ENCODE data around the gene DDX24.
"Not testable (repeated sequence)": the region's sequence is repeated elsewhere in the genome, so short reads cannot be mapped to it uniquely, and the experiment has no call there.

Gene DDX24

GRCh38 chr14:94097091-94097490 is 16.1 kb upstream of the DDX24 start:
- Histone ChIP-seq H3K4me3 (ENCODE audit: low read length) (no peak overlapping the region), H3K9ac (ENCODE audit: low read length) (no peak overlapping the region), H3K36me3 (ENCODE audit: control insufficient read depth, insufficient read depth, low read length) (no peaks in the 10 kb centered on the region), H3K4me1 (ENCODE audit: control insufficient read depth, insufficient read depth, low read length) (peaks cover 3% of the 10 kb centered on the region), H3K27me3 (ENCODE audit: control insufficient read depth, insufficient read depth, low read length) (no peaks in the 10 kb centered on the region), H3K9me3 (ENCODE audit: control insufficient read depth, low read length) (no peaks in the 10 kb centered on the region)

DNA sequence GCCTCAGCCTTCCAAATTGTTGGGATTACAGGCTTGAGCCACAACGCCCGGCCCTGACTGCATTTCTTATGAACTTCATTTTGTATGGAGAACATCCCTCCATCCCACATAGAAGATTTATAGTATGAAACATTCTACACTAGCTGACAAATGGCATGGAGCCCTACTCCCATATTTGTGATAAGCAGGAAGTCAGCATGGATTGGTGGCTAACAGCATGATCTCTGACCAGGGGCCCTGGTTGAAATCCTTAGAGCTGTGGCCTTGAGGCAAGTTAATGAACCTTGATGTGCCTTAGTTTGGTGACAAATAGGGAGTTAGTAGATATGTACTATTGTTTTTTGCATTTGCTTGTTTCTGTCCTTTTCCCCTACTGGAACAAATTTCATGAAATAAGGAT is 12.4 kb upstream of the DDX24 start:
- Histone ChIP-seq H3K36me3 (ENCODE audit: control insufficient read depth, insufficient read depth, low read length) (no peaks in the 10 kb centered on the region), H3K4me1 (ENCODE audit: control insufficient read depth, insufficient read depth, low read length) (no peaks in the 10 kb centered on the region), H3K4me3 (ENCODE audit: low read length) (no peak overlapping the region), H3K9me3 (ENCODE audit: control insufficient read depth, low read length) (no peaks in the 10 kb centered on the region), H3K9ac (ENCODE audit: low read length) (no peak overlapping the region), H3K27me3 (ENCODE audit: control insufficient read depth, insufficient read depth, low read length) (no peaks in the 10 kb centered on the region)

DNA sequence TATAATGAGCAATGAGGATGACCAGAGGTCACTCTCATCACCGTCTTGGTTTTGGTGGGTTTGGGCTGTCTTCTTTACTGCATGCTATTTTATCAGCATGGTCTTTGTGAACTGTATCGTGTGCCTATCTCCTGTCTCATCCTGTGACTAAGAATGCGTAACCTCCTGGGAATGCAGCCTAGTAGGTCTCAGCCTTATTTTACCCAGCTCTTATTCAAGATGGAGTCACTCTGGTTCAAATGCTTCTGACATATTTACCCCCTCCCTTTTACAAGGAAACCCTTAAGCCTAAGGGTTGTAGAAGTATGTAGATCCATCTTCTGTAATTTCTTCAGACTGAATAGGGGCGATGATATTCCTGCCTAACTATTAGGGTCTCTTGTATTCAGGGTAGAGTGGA is 8.5 kb upstream of the DDX24 start:
- Histone ChIP-seq H3K36me3 (ENCODE audit: control insufficient read depth, insufficient read depth, low read length) (no peaks in the 10 kb centered on the region), H3K4me1 (ENCODE audit: control insufficient read depth, insufficient read depth, low read length) (no peaks in the 10 kb centered on the region), H3K9me3 (ENCODE audit: control insufficient read depth, low read length) (no peaks in the 10 kb centered on the region), H3K27me3 (ENCODE audit: control insufficient read depth, insufficient read depth, low read length) (no peaks in the 10 kb centered on the region), H3K4me3 (ENCODE audit: low read length) (no peak overlapping the region), H3K9ac (ENCODE audit: low read length) (no peak overlapping the region)

GRCh38 chr14:94088516-94088915 is 7.5 kb upstream of the DDX24 start:
- Histone ChIP-seq H3K27me3 (ENCODE audit: control insufficient read depth, insufficient read depth, low read length) (no peaks in the 10 kb centered on the region), H3K36me3 (ENCODE audit: control insufficient read depth, insufficient read depth, low read length) (no peaks in the 10 kb centered on the region), H3K9me3 (ENCODE audit: control insufficient read depth, low read length) (no peaks in the 10 kb centered on the region), H3K4me1 (ENCODE audit: control insufficient read depth, insufficient read depth, low read length) (no peaks in the 10 kb centered on the region), H3K4me3 (ENCODE audit: low read length) (no peak overlapping the region), H3K9ac (ENCODE audit: low read length) (no peak overlapping the region)

DNA sequence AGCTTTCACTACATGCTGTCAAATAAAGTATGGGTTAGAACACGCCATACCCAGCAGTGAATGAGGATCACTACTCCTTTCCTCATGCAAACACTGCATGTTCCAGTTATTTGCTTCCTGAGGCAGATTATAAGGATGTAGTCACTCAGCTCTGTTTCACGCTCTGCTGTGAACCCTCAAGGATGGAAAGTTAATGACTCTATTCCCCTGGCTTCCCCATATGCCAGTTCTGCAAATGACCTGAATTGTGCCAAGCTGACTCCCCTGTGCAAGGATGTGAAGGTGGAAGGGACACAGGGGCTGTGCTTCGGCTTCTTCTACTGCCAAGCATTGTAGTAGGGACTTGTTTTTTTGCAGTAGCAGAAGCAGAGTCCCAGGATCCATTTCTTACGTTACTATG is 6.9 kb upstream of the DDX24 start:
- no peaks in the 10 kb centered on the region for H3K27me3 ChIP-seq (ENCODE audit: control insufficient read depth, insufficient read depth, low read length)
- no peak overlapping the region for H3K4me3 ChIP-seq (ENCODE audit: low read length)
- no peaks in the 10 kb centered on the region for H3K36me3 ChIP-seq (ENCODE audit: control insufficient read depth, insufficient read depth, low read length)
- H3K9ac ChIP-seq (ENCODE audit: low read length): no peak overlapping the region
- H3K4me1 ChIP-seq (ENCODE audit: control insufficient read depth, insufficient read depth, low read length): no peaks in the 10 kb centered on the region
- no peaks in the 10 kb centered on the region for H3K9me3 ChIP-seq (ENCODE audit: control insufficient read depth, low read length)

DNA sequence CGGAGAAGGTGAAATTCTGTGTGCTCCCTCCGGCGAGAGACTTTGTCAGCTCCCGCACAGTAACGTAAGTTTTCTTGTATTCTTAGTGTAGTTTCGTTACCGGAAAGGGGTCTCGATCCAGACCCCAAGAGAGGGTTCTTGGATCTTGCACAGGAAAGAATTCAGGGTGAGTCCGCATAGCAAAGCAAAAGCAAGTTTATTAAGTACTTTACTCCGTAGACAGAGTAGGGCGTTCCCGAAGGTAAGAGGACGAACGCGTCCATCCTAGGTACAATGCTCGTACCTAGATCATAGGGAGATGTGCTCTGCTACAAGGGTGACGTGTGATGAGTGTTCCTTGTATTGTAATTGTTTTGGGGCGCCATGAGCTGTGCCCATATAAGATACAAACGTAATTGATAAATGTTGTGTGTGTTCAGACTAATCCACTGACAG is 401 bp upstream of the DDX24 start:
- Histone ChIP-seq H3K4me1 (ENCODE audit: control insufficient read depth, insufficient read depth, low read length) (peaks cover 32% of the 10 kb centered on the region), H3K9ac (ENCODE audit: low read length) (peak overlapping the region; percentile 88), H3K4me3 (ENCODE audit: low read length) (peak overlapping the region; percentile 81), H3K36me3 (ENCODE audit: control insufficient read depth, insufficient read depth, low read length) (peaks cover 5% of the 10 kb centered on the region), H3K9me3 (ENCODE audit: control insufficient read depth, low read length) (no peaks in the 10 kb centered on the region), H3K27me3 (ENCODE audit: control insufficient read depth, insufficient read depth, low read length) (no peaks in the 10 kb centered on the region)

- Histone ChIP-seq H3K9me3 (ENCODE audit: control insufficient read depth, low read length) (no peaks in the 10 kb centered on the region), H3K4me3 (ENCODE audit: low read length) (peak overlapping the region; percentile 81), H3K27me3 (ENCODE audit: control insufficient read depth, insufficient read depth, low read length) (no peaks in the 10 kb centered on the region), H3K4me1 (ENCODE audit: control insufficient read depth, insufficient read depth, low read length) (peaks cover 32% of the 10 kb centered on the region), H3K9ac (ENCODE audit: low read length) (peak overlapping the region; percentile 88), H3K36me3 (ENCODE audit: control insufficient read depth, insufficient read depth, low read length) (peaks cover 5% of the 10 kb centered on the region)
Measured at GRCh38 chr14:94079891-94080620, 946 bp downstream of the DDX24 start.

DNA sequence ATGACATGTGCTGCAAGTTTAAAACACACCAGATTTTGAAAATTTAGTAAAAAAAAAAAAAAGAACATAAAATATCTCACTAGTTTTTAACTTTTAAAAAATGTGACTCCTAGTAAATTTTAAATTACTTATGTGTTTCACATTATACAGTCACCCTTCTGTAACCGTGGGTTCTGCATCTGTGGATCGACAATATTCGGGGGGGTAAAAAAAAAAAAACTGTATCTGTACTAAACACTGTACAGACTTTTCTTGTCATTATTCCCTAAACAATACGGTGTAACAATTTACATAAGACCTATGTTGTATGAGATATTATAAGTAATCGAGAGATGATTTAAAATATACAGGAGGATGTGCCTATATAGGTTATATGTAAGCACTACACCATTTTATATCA is 3.2 kb downstream of the DDX24 start:
- H3K4me1 ChIP-seq (ENCODE audit: control insufficient read depth, insufficient read depth, low read length): peaks cover 32% of the 10 kb centered on the region
- peaks cover 5% of the 10 kb centered on the region for H3K36me3 ChIP-seq (ENCODE audit: control insufficient read depth, insufficient read depth, low read length)
- no peak overlapping the region for H3K9ac ChIP-seq (ENCODE audit: low read length)
- peak overlapping the region; percentile 22 for H3K4me3 ChIP-seq (ENCODE audit: low read length)
- H3K27me3 ChIP-seq (ENCODE audit: control insufficient read depth, insufficient read depth, low read length): no peaks in the 10 kb centered on the region
- peaks cover 5% of the 10 kb centered on the region for H3K9me3 ChIP-seq (ENCODE audit: control insufficient read depth, low read length)

GRCh38 chr14:94077111-94077821 is 3.7 kb downstream of the DDX24 start:
- no peaks in the 10 kb centered on the region for H3K27me3 ChIP-seq (ENCODE audit: control insufficient read depth, insufficient read depth, low read length)
- no peak overlapping the region for H3K9ac ChIP-seq (ENCODE audit: low read length)
- H3K36me3 ChIP-seq (ENCODE audit: control insufficient read depth, insufficient read depth, low read length): peaks cover 5% of the 10 kb centered on the region
- H3K4me3 ChIP-seq (ENCODE audit: low read length): peak overlapping the region; percentile 22
- peaks cover 32% of the 10 kb centered on the region for H3K4me1 ChIP-seq (ENCODE audit: control insufficient read depth, insufficient read depth, low read length)
- H3K9me3 ChIP-seq (ENCODE audit: control insufficient read depth, low read length): peaks cover 5% of the 10 kb centered on the region

GRCh38 chr14:94075008-94075407 is 6.0 kb downstream of the DDX24 start:
- H3K4me1 ChIP-seq (ENCODE audit: control insufficient read depth, insufficient read depth, low read length): peaks cover 25% of the 10 kb centered on the region
- H3K36me3 ChIP-seq (ENCODE audit: control insufficient read depth, insufficient read depth, low read length): peaks cover 5% of the 10 kb centered on the region
- H3K9ac ChIP-seq (ENCODE audit: low read length): no peak overlapping the region
- H3K9me3 ChIP-seq (ENCODE audit: control insufficient read depth, low read length): peaks cover 5% of the 10 kb centered on the region
- no peak overlapping the region for H3K4me3 ChIP-seq (ENCODE audit: low read length)
- H3K27me3 ChIP-seq (ENCODE audit: control insufficient read depth, insufficient read depth, low read length): no peaks in the 10 kb centered on the region

GRCh38 chr14:94074534-94074933 is 6.5 kb downstream of the DDX24 start:
- Histone ChIP-seq H3K9me3 (ENCODE audit: control insufficient read depth, low read length) (peaks cover 5% of the 10 kb centered on the region), H3K27me3 (ENCODE audit: control insufficient read depth, insufficient read depth, low read length) (no peaks in the 10 kb centered on the region), H3K4me3 (ENCODE audit: low read length) (no peak overlapping the region), H3K36me3 (ENCODE audit: control insufficient read depth, insufficient read depth, low read length) (peaks cover 5% of the 10 kb centered on the region), H3K4me1 (ENCODE audit: control insufficient read depth, insufficient read depth, low read length) (peaks cover 21% of the 10 kb centered on the region), H3K9ac (ENCODE audit: low read length) (no peak overlapping the region)

DNA sequence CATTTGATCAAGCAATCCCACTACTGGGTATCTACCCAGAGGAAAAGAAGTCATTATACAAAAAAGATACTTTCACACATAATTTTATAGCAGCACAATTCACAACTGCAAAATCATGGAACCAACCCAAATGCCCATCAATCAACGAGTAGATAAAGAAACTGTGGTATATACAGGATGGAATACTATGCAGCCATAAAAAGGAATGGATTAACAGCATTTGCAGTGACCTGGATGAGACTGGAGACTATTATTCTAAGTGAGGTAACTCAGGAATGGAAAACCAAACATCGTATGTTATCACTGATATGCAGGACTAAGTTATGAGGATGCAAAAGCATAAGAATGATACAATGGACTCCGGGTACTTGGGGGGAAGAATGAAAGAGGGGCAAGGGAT is 8.9 kb downstream of the DDX24 start:
- not testable (repeated sequence) for H3K4me1 ChIP-seq (ENCODE audit: control insufficient read depth, insufficient read depth, low read length); H3K36me3 ChIP-seq (ENCODE audit: control insufficient read depth, insufficient read depth, low read length); H3K4me3 ChIP-seq (ENCODE audit: low read length); H3K27me3 ChIP-seq (ENCODE audit: control insufficient read depth, insufficient read depth, low read length); H3K9ac ChIP-seq (ENCODE audit: low read length); H3K9me3 ChIP-seq (ENCODE audit: control insufficient read depth, low read length)
